ENCODE data around the gene FBXO3.
"Not testable (repeated sequence)": the region's sequence is repeated elsewhere in the genome, so short reads cannot be mapped to it uniquely, and the experiment has no call there.

FBXO3 gene, protein sequence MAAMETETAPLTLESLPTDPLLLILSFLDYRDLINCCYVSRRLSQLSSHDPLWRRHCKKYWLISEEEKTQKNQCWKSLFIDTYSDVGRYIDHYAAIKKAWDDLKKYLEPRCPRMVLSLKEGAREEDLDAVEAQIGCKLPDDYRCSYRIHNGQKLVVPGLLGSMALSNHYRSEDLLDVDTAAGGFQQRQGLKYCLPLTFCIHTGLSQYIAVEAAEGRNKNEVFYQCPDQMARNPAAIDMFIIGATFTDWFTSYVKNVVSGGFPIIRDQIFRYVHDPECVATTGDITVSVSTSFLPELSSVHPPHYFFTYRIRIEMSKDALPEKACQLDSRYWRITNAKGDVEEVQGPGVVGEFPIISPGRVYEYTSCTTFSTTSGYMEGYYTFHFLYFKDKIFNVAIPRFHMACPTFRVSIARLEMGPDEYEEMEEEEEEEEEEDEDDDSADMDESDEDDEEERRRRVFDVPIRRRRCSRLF

GRCh38 chr11:33773987-33774735 lies at the start of gene FBXO3:
TSS of gene FBXO3 (minus strand) at chr11:33774520. CDS start at chr11:33774497, 23 bp downstream.
- peak; percentile 73 to 79 for DNase-seq (ENCODE audit: low read depth in 2 of 2)

DNA sequence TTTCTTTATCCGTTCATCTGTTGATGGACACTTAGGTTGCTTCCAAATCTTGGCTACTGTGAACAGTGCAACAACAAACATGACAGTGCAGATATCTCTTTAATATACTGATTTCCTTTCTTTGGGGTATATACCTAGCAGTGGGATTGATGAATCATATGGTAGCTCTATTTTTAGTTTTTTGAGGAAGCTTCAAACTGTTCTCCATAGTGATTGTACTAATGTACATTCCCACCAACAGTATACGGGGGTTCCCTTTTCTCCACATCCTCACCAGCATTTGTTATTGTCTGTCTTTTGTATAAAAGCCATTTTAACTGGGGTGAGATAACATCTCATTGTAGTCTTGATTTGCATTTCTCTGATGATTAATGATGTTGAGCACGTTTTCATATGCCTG lies 48.7 kb upstream of the FBXO3 start:
- not testable (repeated sequence) for DNase-seq (ENCODE audit: low read depth in 2 of 2)

DNA sequence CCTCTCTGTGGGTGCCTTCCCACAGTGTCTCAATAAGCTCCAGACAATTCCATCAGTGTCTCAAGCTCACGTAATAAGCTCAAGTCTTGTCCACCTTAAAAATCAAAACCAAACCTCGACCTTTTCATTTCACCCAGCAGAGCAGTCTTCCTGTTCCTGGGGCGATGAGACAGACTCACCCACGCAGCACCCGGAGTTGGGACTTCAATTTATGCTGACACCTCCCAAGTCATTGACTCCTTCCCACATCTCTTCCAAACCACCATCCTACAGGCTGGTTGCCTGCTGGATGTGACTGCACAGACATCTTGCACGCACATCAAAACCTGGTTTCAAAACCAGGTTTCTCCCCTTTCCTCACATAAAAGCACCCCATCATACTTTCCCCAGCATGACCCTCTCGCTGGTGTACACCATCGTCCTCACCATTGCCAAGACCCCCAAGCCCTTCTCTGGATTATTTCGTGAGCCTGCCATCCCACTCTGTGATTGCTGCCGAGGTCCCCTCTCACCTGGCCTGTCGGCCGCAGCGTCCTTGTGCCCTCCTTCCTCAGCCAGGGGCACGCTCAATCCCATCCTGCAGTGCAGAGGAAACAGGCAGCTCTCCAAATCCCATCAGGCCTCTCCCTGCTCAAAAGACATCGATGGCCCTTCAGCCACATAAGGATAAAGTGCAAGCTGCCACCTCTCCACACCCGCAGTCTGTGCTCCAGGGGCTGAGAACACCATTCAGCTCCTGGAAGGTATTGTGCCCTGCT lies 45.1 kb upstream of the FBXO3 start:
- no peak for DNase-seq (ENCODE audit: low read depth in 2 of 2)

DNA sequence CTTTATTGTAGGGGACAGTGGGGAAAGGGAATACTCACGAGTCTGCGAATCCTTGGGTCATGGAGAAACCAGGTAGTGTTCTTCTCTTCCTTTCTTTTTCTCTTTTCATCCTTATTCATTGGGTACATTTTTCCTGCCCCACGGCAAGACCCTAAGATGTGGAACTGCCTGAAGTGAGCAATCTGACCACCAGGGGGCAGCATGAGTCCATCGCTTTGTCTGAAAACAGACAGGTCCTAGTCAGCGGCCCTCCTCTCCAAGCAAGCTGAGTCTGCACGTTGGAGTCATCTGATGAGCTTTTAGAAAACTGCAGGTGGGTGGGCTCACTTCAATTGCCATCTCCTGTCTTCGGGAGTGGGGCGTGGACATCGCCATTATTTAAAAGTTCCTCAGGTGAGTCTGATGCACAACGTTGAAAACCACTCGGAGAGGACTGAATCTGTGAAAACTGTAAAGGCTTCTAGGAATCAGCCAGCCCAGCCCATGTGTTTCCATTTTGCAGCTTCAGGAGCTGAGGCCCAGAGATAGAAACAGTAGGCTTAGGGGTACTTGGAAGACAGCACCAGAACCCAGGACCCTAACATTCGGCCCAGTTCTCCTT lies 34.0 kb upstream of the FBXO3 start:
- DNase-seq (ENCODE audit: low read depth in 2 of 2) = peak; percentile 67 to 78

- DNase-seq (ENCODE audit: low read depth in 2 of 2) = no peak
These were observed 30.2 kb upstream of the FBXO3 start for GRCh38 chr11:33804471-33804870.

GRCh38 chr11:33802194-33802950 lies 28.1 kb upstream of the FBXO3 start:
- no peak for DNase-seq (ENCODE audit: low read depth in 2 of 2)

GRCh38 chr11:33801821-33802193 lies 27.5 kb upstream of the FBXO3 start:
- no peak for DNase-seq (ENCODE audit: low read depth in 2 of 2)

GRCh38 chr11:33797879-33798278 lies 23.6 kb upstream of the FBXO3 start:
- no peak for DNase-seq (ENCODE audit: low read depth in 2 of 2)

GRCh38 chr11:33790040-33790439 lies 15.7 kb upstream of the FBXO3 start:
- no peak for DNase-seq (ENCODE audit: low read depth in 2 of 2)

DNA sequence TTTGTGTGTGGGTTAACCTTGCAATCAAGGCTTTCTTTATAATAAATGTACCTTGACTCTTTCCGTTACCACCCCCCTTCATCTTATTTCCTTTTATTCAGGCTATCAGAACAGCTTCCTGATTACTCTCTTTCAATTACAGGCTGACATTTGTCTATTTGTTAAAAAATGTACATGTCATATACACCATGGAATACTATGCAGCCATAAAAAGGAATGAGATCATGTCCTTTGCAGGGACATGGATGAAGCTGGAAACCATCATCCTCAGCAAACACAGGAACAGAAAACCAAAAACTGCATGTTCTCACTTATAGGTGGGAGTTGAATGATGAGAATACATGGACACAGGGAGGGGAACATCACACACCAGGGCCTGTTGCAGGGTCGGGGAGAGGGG lies 13.8 kb upstream of the FBXO3 start:
- not testable (repeated sequence) for DNase-seq (ENCODE audit: low read depth in 2 of 2)

DNA sequence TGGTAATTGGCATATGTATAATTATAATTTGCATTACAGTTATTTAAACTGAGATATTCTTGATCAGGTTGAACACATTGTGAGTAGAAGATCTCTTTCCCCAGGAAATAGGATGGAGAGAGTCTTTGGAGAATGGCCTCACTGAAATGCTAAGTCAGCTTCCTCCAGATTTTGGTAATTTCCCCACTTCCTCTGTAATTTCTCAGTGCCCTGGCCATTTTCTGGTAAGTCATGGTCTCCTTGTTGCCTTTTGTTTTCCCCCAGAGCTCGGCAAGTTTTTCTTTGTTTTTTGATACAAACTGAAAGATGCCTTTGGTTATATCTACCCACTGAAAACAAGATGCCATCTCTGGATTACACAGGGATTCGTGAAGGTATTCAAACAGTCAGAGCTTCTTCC lies 12.8 kb upstream of the FBXO3 start:
- no peak for DNase-seq (ENCODE audit: low read depth in 2 of 2)

DNA sequence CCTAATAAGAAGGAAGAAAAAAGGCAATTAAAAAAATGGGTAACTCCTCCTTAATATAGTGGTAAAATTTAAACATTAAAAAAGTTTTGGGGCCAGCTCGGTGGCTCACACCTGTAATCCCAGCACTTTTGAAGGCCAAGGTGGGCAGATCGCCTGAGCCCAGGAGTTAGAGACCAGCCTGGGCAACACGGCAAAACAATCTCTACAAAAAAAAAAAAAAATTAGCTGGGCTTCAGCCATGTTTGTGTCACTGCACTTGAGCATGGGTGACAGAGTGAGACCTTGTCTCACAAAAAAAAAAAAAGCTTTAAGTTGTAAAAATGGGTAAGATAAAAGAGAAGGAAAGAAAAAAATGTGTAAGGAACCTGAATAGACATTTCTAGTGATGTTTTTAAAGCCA lies 11.3 kb upstream of the FBXO3 start:
- DNase-seq (ENCODE audit: low read depth in 2 of 2) = no peak

- no peak for DNase-seq (ENCODE audit: low read depth in 2 of 2)
These were observed 5.7 kb upstream of the FBXO3 start for GRCh38 chr11:33779849-33780528.

GRCh38 chr11:33778675-33779074 lies 4.4 kb upstream of the FBXO3 start:
- DNase-seq (ENCODE audit: low read depth in 2 of 2) = no peak

DNA sequence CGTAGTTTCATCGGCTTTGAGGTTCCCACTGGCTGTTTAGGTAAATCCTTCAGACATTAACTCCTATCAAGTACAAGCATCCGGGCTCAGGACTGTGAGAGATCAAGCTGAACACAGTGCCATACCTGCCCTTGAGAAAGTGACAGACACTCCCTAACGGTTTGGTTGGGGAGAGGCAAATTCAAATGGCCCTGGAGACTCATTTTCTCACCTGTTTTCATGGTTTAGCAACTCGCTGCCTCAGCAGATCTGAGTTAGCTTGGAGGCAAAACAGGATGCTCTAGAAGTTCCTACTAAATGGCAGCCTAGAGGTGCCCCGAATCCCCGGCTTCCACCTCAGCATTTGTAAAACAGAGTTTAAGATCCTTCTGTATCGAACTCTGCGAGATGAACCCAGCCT lies 3.6 kb upstream of the FBXO3 start:
- DNase-seq (ENCODE audit: low read depth in 2 of 2) = no peak

DNA sequence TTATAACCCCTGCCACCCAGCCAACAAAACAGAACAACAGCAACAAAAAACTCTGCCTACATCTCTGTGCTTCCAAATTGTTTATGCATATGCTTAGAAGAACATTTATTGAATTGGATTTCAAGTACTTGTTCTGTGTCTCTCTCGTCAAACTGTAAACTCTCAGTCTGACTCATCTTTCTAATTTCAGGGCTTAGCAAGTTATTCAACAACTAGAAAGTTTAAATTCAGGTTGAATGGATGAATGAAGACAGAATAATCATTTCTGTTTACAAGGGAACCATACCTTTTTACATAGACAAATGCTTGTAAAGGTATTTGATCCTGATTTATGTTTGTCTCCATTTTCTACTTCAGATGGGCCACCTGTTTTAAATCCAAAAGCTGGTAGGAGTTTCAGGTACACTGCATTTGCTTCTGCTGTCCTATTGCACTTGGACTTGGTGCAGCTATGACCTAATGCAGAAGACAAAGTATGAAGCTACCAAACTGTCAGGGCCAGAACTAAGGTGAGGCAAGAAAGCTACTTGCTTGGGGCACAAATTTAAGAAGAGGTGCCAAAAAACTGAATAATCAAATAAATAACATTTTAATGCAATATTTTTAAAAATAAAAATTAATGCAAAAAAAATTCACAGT lies 1.6 kb upstream of the FBXO3 start:
- no peak for DNase-seq (ENCODE audit: low read depth in 2 of 2)

- no peak for DNase-seq (ENCODE audit: low read depth in 2 of 2)
These were observed 1.1 kb upstream of the FBXO3 start for GRCh38 chr11:33775467-33775807.

DNA sequence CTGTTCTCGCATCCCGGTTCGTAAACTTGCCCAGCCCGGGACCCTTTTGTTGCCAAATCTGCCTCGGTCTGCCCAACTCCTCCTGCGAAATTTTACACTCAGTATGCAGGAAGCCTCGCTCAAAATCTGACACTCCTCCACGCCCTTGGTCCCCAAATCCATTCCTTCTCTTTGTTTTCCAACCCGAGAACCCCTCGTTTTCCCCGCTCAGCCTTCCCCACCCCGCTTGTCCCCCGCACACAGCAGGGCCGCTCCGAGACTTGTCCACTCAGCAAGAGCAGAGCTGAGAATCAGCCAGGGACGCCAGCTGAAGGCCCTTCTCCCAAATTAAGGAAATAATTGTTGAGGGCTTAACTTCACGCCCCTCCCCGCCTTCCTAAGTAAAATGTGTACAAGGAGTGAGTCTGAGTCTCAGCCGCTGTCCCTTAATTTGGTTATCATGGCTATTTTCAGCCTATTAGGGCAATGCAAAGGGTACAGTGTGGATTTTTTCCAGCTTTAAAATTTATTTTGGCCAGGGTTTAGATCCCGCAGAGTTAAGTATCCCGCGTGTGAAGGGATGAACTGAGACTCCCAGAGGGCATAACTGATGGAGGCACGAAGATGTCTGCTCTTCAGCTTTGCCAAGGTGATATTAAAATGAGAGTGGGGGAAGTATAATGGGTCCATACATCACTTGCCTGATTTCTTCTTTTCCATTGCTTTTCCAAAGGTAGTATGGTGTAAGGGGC lies 581 bp upstream of the FBXO3 start:
- no peak for DNase-seq (ENCODE audit: low read depth in 2 of 2)

DNA sequence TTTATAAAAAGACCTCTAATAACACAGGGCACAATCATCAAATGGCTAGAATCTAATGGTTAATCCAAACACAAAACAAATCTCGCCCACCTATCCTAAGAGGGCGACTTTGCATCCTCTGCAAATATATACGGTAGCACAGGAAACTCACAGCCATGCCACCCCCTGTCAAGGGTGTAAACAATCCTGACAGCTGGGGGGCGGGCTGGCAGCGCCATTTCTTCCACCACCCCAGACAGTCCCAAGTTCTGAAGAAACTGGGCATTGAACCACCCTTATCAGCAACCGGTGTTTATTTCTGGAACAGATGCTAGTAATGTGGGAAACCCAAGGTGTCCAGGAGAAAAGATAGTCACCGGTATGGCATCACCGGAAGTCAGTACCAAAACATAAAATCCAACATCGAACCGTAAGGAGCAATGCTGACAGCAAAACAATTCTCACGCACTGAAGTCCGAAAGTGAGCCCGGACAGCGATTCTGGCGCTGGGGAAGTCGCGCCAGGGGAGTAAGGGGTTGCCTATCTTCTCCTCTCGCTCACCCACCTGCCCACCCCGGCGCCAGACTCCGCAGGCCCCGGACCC lies 825 bp downstream of the FBXO3 start:
- peak in 1 of 2 donors; percentile 6 for DNase-seq (ENCODE audit: low read depth in 2 of 2)

Data from activated CD8-positive, alpha-beta memory T cell treated with anti-CD3 and anti-CD28 coated beads for 4 hours (primary cell).